ENCODE measurements around the gene STOX2.
"Not testable (repeated sequence)": the region's sequence is repeated elsewhere in the genome, so short reads cannot be mapped to it uniquely, and the experiment has no call there.

STOX2 gene

GRCh38 chr4:183935355-183936005, 30.4 kb downstream of the STOX2 start:
- DNase-seq (ENCODE audit: low read depth in 3 of 3), result no peak

- no peak for DNase-seq (ENCODE audit: low read depth in 3 of 3)
Observed at GRCh38 chr4:183936047-183936446, 30.9 kb downstream of the STOX2 start.

GRCh38 chr4:183936574-183937345, 31.7 kb downstream of the STOX2 start:
- DNase-seq (ENCODE audit: low read depth in 3 of 3), result no peak

- no peak for DNase-seq (ENCODE audit: low read depth in 3 of 3)
Observed at GRCh38 chr4:183940864-183941263, 35.8 kb downstream of the STOX2 start.

- no peak for DNase-seq (ENCODE audit: low read depth in 3 of 3)
Observed at GRCh38 chr4:183941964-183942363, 36.9 kb downstream of the STOX2 start.

GRCh38 chr4:183945741-183946140, 40.6 kb downstream of the STOX2 start:
- no peak for DNase-seq (ENCODE audit: low read depth in 3 of 3)

- no peak for DNase-seq (ENCODE audit: low read depth in 3 of 3)
Observed at GRCh38 chr4:183950536-183950935, 45.4 kb downstream of the STOX2 start.

- not testable (repeated sequence) for DNase-seq (ENCODE audit: low read depth in 3 of 3)
Observed at GRCh38 chr4:183952652-183953051, 47.5 kb downstream of the STOX2 start.

- no peak for DNase-seq (ENCODE audit: low read depth in 3 of 3)
Observed at GRCh38 chr4:183959319-183960045, 54.4 kb downstream of the STOX2 start.

GRCh38 chr4:183960046-183960420, 54.9 kb downstream of the STOX2 start:
- no peak for DNase-seq (ENCODE audit: low read depth in 3 of 3)

- DNase-seq (ENCODE audit: low read depth in 3 of 3), result no peak
Observed at GRCh38 chr4:183960962-183961541, 55.9 kb downstream of the STOX2 start.

- no peak for DNase-seq (ENCODE audit: low read depth in 3 of 3)
Observed at GRCh38 chr4:183961795-183962194, 56.7 kb downstream of the STOX2 start.

GRCh38 chr4:183962419-183962818, 57.3 kb downstream of the STOX2 start:
- DNase-seq (ENCODE audit: low read depth in 3 of 3), result no peak

- DNase-seq (ENCODE audit: low read depth in 3 of 3), result no peak
Observed at GRCh38 chr4:183966371-183966770, 61.3 kb downstream of the STOX2 start.

- no peak for DNase-seq (ENCODE audit: low read depth in 3 of 3)
Observed at GRCh38 chr4:183967266-183967665, 62.2 kb downstream of the STOX2 start.

- DNase-seq (ENCODE audit: low read depth in 3 of 3), result no peak
Observed at GRCh38 chr4:183968502-183968901, 63.4 kb downstream of the STOX2 start.

- no peak for DNase-seq (ENCODE audit: low read depth in 3 of 3)
Observed at GRCh38 chr4:183968931-183969330, 63.8 kb downstream of the STOX2 start.

- DNase-seq (ENCODE audit: low read depth in 3 of 3), result no peak
Observed at GRCh38 chr4:183969596-183969995, 64.5 kb downstream of the STOX2 start.

GRCh38 chr4:183971929-183972490, 66.9 kb downstream of the STOX2 start:
- no peak for DNase-seq (ENCODE audit: low read depth in 3 of 3)

- DNase-seq (ENCODE audit: low read depth in 3 of 3), result no peak
Observed at GRCh38 chr4:183977707-183978106, 72.6 kb downstream of the STOX2 start.

GRCh38 chr4:183984566-183984965, 79.5 kb downstream of the STOX2 start:
- DNase-seq (ENCODE audit: low read depth in 3 of 3), result no peak

- DNase-seq (ENCODE audit: low read depth in 3 of 3), result no peak
Observed at GRCh38 chr4:183985786-183986185, 80.7 kb downstream of the STOX2 start.
